GM12891 (cell line): Measurements from ENCODE around the gene KLHL14.
A peak's percentile ranks its signal among the peaks of the same experiment; 100 is the strongest.
"Not testable (repeated sequence)": the region's sequence is repeated elsewhere in the genome, so short reads cannot be mapped to it uniquely, and the experiment has no call there.

ENCODE experiments used
- DNase-seq: peaks from one replicate; pipeline ENCODE4 v3.0.0; 2011; ENCODE audit warnings: low spot score; ENCODE audit not compliant: insufficient read length
- FAIRE-seq: peaks from 2 replicates; lab custom pipeline; 2011; peaks lifted over from hg19 to GRCh38; lab: Jason Lieb, UNC
- PAX5 ChIP-seq: IDR thresholded peaks from 2 replicates; pipeline ENCODE4 v1.6.1; 2011; ENCODE audit warnings: low read length, moderate library complexity, mild to moderate bottlenecking; ENCODE audit not compliant: insufficient read depth, severe bottlenecking
- POLR2A ChIP-seq: IDR thresholded peaks from 2 replicates; pipeline ENCODE4 v1.6.1; 2011; ENCODE audit warnings: low read depth, low read length, control low read depth
- POLR2AphosphoS5 ChIP-seq: IDR thresholded peaks from 2 replicates; pipeline ENCODE4 v1.6.1; 2011; ENCODE audit warnings: low read depth, low read length, control low read depth
- POU2F2 ChIP-seq: IDR thresholded peaks from 2 replicates; pipeline ENCODE4 v1.6.1; 2011; ENCODE audit warnings: low read depth, mild to moderate bottlenecking, control low read depth, low read length, moderate library complexity
- SPI1 ChIP-seq: IDR thresholded peaks from 2 replicates; pipeline ENCODE4 v1.6.1; 2011; ENCODE audit warnings: low read depth, low read length, control low read depth
- TAF1 ChIP-seq: IDR thresholded peaks from 2 replicates; pipeline ENCODE4 v1.6.1; 2011; ENCODE audit warnings: low read depth, low read length, control low read depth

Gene KLHL14

DNA sequence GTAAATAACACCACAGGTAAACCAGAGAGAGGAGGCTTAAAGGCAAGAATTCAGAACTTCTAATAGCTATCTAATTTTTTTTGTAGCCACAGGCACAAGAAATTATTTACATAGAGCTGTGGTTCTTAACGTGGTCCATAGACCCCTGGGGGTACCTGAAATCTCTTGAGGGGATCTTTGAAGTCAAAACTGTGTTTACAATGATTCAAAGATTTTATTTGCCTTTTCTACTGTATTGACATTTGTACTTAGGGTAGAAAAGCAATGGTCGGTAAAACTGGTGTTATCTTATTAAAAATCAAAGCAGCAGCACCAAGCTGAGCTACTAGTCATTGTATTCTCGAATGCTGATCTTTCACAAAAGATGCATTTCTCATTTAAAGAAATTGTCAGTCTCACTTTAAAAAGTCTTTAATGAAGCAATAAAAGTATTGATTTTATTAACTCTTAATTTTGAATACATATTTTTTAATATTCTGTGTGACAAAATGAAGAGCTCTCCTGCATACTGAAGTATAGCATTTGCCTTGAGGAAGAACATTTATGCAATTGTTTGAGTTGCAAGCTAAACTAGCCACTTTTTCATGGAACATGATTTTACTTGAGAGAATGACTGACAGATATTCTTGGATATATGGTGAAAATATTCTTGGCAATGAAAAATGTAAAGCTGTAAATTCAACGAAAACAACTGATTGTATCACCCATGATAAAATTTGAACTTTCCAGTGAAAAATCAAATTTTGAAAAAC is 25.6 kb upstream of the KLHL14 start:
- DNase-seq (no peak), FAIRE-seq (no peak)
- TF ChIP-seq POLR2A: no peak
- no peak for TF ChIP-seq TAF1
- no peak for TF ChIP-seq SPI1
- no peak for TF ChIP-seq PAX5
- TF ChIP-seq POLR2AphosphoS5: no peak
- TF ChIP-seq POU2F2: no peak

DNA sequence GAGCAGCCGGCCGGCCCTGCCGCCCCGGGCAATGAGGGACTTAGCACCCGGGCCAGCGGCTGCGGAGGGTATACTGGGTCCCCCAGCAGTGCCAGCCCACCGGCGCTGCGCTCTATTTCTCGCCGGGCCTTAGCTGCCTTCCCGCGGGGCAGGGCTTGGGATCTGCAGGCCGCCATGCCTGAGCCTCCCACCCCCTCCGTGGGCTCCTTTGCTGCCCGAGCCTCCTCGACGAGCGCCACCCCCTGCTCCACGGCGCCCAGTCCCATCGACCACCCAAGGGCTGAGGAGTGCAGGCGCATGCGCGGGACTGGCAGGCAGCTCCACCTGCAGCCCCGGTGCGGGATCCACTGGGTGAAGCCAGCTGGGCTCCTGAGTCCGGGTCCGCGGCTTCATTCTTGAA is 21.8 kb upstream of the KLHL14 start:
- not testable (repeated sequence) for FAIRE-seq, DNase-seq

GRCh38 chr18:32779010-32779409 is 6.2 kb upstream of the KLHL14 start:
- TF ChIP-seq POLR2AphosphoS5: no peak
- no peak for TF ChIP-seq POU2F2
- TF ChIP-seq SPI1: no peak
- no peak for TF ChIP-seq POLR2A
- TF ChIP-seq TAF1: no peak
- TF ChIP-seq PAX5: no peak
- FAIRE-seq (no peak), DNase-seq (no peak)

- no peak for TF ChIP-seq POU2F2
- no peak for TF ChIP-seq POLR2AphosphoS5
- TF ChIP-seq PAX5: no peak
- TF ChIP-seq SPI1: no peak
- TF ChIP-seq POLR2A: no peak
- no peak for TF ChIP-seq TAF1
- DNase-seq: no peak
- FAIRE-seq: no peak
Observed at GRCh38 chr18:32777049-32777448, 4.2 kb upstream of the KLHL14 start.

GRCh38 chr18:32776561-32776960 is 3.7 kb upstream of the KLHL14 start:
- FAIRE-seq (no peak), DNase-seq (no peak)
- no peak for TF ChIP-seq SPI1

DNA sequence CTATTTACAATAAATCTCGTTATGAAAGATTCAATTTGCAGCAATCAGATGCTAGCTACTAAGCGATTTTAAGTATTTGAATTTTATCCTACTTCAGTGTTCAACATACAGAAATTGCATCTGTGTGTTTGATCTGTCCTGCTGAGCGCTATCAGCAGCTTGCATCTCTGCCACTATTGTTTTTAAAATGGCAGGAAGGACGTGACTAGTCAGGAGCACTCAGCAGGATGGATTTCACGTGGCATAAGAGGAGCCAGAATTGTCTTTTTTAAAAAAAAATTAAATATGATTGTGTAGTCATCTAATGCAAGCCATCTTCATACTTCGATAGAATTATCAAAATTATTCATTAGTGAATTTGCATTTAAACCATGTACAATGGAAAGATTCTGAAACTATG is 2.8 kb upstream of the KLHL14 start:
- TF ChIP-seq TAF1: no peak
- no peak for TF ChIP-seq POU2F2
- no peak for TF ChIP-seq PAX5
- no peak for TF ChIP-seq POLR2AphosphoS5
- no peak for TF ChIP-seq POLR2A
- TF ChIP-seq SPI1: no peak
- DNase-seq (no peak), FAIRE-seq (no peak)

DNA sequence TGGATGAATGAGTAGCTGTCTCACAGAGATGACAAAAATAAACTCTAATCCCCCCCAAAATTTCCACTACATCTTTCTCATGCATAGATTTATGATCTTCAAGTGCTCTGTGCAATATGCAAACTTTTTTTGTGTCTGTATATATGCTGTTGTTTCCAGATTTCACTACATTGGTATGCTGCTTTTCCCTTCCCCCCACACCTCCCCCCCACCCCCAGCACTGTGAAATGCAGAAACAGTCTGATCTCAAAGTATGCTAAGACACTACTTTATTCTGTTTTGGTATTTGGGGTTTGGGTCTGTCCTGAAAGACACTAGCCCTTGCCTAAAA is 524 bp upstream of the KLHL14 start:
- no peak for DNase-seq
- TF ChIP-seq TAF1 (no peak), POLR2AphosphoS5 (no peak), SPI1 (no peak), PAX5 (no peak), POU2F2 (no peak), POLR2A (no peak)
- no peak for FAIRE-seq

- DNase-seq: no peak
- no peak for FAIRE-seq
- TF ChIP-seq POLR2AphosphoS5 (no peak), SPI1 (no peak), POU2F2 (no peak)
Observed at GRCh38 chr18:32771871-32772580, 797 bp downstream of the KLHL14 start.

DNA sequence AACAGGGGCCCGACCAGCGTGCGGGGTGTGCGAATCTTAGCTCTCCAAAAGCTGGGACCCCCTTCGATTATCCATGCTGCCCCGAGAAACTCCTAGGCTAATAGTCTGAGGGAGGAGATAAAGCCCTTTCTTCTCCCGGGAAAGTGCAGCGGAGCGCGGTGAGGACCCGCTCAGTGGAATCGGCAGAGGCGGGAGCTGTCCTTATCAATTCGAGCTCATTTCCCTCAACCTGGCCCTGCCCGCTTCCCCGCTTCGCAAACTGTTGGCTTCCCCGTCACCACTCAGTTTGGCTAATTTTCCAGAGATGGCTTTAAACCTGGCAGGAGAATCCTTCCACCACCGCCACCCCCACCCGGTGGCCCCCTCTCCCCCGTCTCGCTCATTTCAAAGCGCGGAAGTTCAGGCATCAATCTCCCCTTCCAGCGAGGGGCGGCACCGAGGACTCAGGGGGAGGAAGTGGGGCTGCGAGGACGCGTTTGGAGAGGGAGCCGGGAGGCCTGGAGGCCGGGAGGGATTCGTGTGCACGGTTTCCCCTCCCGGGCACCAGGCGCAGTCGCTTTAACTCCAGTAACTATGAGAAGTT is 1.6 kb downstream of the KLHL14 start:
- DNase-seq (no peak), FAIRE-seq (no peak)
- TF ChIP-seq POU2F2 (no peak), SPI1 (peak; percentile 4; the same call in 1 of the 2 replicates), TAF1 (no peak)

- FAIRE-seq (peak; percentile 26), DNase-seq (no peak)
- TF ChIP-seq POU2F2: no peak
- TF ChIP-seq PAX5: no peak
- TF ChIP-seq TAF1: no peak
- TF ChIP-seq POLR2A: no peak
- no peak for TF ChIP-seq SPI1
- TF ChIP-seq POLR2AphosphoS5: no peak
Observed at GRCh38 chr18:32770666-32771168, 2.1 kb downstream of the KLHL14 start.

DNA sequence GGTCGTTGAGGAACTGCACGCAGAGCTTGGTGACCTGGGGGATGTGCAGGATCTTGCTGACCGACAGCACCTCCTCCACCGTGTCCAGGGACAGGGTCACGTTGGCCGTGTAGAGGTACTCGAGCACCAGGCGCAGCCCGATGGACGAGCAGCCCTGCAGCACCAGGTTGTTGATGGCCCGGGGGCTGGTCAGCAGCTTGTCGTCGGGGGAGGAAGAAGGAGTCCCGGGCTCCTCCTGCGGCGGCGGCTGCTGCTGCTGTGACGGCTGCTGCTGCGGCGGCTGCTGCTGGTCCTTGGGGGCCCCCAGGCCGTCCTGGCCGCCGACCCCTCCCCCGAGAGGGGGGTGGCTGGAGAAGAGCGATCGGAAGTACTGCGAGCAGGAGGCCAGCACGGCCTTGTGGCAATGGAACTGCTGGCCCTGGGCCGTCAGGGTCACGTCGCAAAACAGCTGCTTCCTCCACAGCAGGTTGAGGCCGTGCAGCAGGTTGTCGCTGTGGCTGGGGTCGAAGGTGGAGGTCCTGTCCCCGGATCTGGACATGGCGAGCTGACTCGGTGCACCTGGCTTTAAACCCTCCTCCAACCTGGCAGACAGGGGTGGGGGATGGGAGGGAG is 2.7 kb downstream of the KLHL14 start:
- no peak for TF ChIP-seq SPI1
- no peak for TF ChIP-seq PAX5
- no peak for TF ChIP-seq POLR2A
- no peak for TF ChIP-seq POU2F2
- no peak for TF ChIP-seq TAF1
- TF ChIP-seq POLR2AphosphoS5: no peak
- DNase-seq (no peak), FAIRE-seq (no peak)
